RPMI7951 (cell line): ENCODE data around the gene RPS19. TPM values are rescaled to one million over a fixed set of nuclear protein-coding genes. Genes with fewer than 3 reads are reported as not detected.

Source experiments
- DNase-seq: peaks from one replicate; pipeline ENCODE4 v3.0.0-alpha.2; 2012; ENCODE audit warnings: low read depth
- total RNA-seq: library from RNA; depleted of rRNA; stranded (reverse); fragments of >200 nt; shearing (Covaris generic); gene quantifications from 2 replicates; pipeline ENCODE4 v1.2.3, GENCODE V29; 2014; rRNA removed

Gene RPS19
- total RNA-seq, 1 experiment from 2014 or later, result 1,675 TPM

GRCh38 chr19:41915021-41915775 lies 55.1 kb downstream of the RPS19 start:
- no peak for DNase-seq

- DNase-seq, result no peak
Observed at GRCh38 chr19:41915776-41916414, 55.8 kb downstream of the RPS19 start.

- no peak for DNase-seq
Observed at GRCh38 chr19:41917676-41918075, 57.6 kb downstream of the RPS19 start.

GRCh38 chr19:41918095-41918494 lies 58.0 kb downstream of the RPS19 start:
- DNase-seq, result no peak

- DNase-seq, result no peak
Observed at GRCh38 chr19:41918653-41919244, 58.7 kb downstream of the RPS19 start.

GRCh38 chr19:41919948-41920712 lies 60.1 kb downstream of the RPS19 start:
- DNase-seq, result no peak

GRCh38 chr19:41920882-41921576 lies 61.0 kb downstream of the RPS19 start:
- no peak for DNase-seq

- DNase-seq, result no peak
Observed at GRCh38 chr19:41921577-41922576, 61.8 kb downstream of the RPS19 start.

Other genes with a start within 250 kb of the RPS19 start
- gene CEACAM4, start 233.2 kb upstream of the RPS19 start, total RNA-seq, result not detected in 2 replicates
- not detected in 2 replicates for gene CEACAM7, start 172.0 kb upstream of the RPS19 start, total RNA-seq
- gene CEACAM5, start 151.6 kb upstream of the RPS19 start, total RNA-seq, result not detected in 2 replicates
- gene CEACAM6, start 104.7 kb upstream of the RPS19 start, total RNA-seq, result not detected in 2 replicates
- gene CEACAM3, start 63.7 kb upstream of the RPS19 start, total RNA-seq, result not detected in 2 replicates
- not detected in 2 replicates for gene LYPD4, start 15.6 kb upstream of the RPS19 start, total RNA-seq
- gene DMRTC2, start 15.2 kb upstream of the RPS19 start, total RNA-seq, result not detected in 2 replicates
- not detected in 2 replicates for gene CD79A, start 17.0 kb downstream of the RPS19 start, total RNA-seq
- gene ARHGEF1, start 22.9 kb downstream of the RPS19 start, total RNA-seq, result 23.4 and 28.2 TPM in 2 replicates
- gene ERFL, start 68.2 kb downstream of the RPS19 start, total RNA-seq, result not detected in 2 replicates
- gene RABAC1, start 99.1 kb downstream of the RPS19 start, total RNA-seq, result 235 and 336 TPM in 2 replicates
- gene ATP1A3, start 134.0 kb downstream of the RPS19 start, total RNA-seq, result under 0.01 and 0.10 TPM in 2 replicates
- gene GRIK5, start 210.0 kb downstream of the RPS19 start, total RNA-seq, result not detected in 2 replicates
- gene ZNF574, start 215.9 kb downstream of the RPS19 start, total RNA-seq, result 18.1 and 20.6 TPM in 2 replicates